Parietal lobe (tissue), 1 donor: ENCODE results near the gene CFHR4. TPM values are rescaled to one million over a fixed set of nuclear protein-coding genes. Genes with fewer than 3 reads are reported as not detected.

Source experiments
- total RNA-seq: library from RNA; depleted of rRNA; stranded (reverse); fragments of >200 nt; gene quantifications from one replicate; pipeline ENCODE4 v1.2.3, GENCODE V29; 2014

The CFHR4 gene
- total RNA-seq, result 0.94 TPM

GRCh38 chr1:196887515-196888239 is at the start of gene CFHR4:
CFHR4 (plus strand) TSS chr1:196888052; CDS start chr1:196888151, 99 bp downstream.

GRCh38 chr1:196943568-196943967 is 55.7 kb downstream of the CFHR4 start, which contains the start of gene CFHR2:
CFHR2 (plus strand) TSS chr1:196943738; CDS start chr1:196943881, 143 bp downstream.

Other genes starting within 250 kb of the CFHR4 start
- gene CFH, start 236.0 kb upstream of the CFHR4 start, total RNA-seq, result 3.8 TPM
- not detected for gene CFHR3, start 113.2 kb upstream of the CFHR4 start, total RNA-seq
- 0.31 TPM for gene CFHR1, start 68.3 kb upstream of the CFHR4 start, total RNA-seq
- gene CFHR2, start 55.7 kb downstream of the CFHR4 start, total RNA-seq, result not detected
- not detected for gene CFHR5, start 89.5 kb downstream of the CFHR4 start, total RNA-seq
- not detected for gene F13B, start 179.2 kb downstream of the CFHR4 start, total RNA-seq